HG02870 (cell line): ENCODE measurements around the gene BLMH.
"Not testable (repeated sequence)": the region's sequence is repeated elsewhere in the genome, so short reads cannot be mapped to it uniquely, and the experiment has no call there.

ENCODE experiments used
- ATAC-seq: cut with Tn5 transposase; IDR thresholded peaks from one replicate; pipeline ENCODE4 v1.9.1; 2021; ENCODE audit warnings: mild to moderate bottlenecking, moderate library complexity; ENCODE audit not compliant: unreplicated experiment

BLMH gene

DNA sequence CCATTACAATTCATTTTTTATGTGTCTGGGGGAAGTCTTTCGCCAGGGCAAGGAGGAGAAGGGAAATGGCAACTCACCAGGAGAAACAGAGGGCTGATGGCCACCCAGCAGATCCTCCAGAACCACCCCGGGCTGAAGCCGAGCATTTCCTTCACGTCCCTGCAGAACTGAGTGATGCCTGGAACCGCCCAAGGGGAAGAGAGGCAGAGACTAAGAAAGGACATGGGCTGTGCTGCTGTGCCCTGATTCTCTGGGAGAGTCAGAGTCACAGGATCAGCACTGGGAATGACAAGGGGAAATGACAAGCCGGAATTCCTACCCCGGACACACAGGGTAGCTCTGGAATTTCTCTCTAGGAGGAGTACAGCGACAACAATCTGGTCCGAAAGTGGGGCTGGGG lies 84.1 kb downstream of the BLMH start:
- ATAC-seq: no peak

DNA sequence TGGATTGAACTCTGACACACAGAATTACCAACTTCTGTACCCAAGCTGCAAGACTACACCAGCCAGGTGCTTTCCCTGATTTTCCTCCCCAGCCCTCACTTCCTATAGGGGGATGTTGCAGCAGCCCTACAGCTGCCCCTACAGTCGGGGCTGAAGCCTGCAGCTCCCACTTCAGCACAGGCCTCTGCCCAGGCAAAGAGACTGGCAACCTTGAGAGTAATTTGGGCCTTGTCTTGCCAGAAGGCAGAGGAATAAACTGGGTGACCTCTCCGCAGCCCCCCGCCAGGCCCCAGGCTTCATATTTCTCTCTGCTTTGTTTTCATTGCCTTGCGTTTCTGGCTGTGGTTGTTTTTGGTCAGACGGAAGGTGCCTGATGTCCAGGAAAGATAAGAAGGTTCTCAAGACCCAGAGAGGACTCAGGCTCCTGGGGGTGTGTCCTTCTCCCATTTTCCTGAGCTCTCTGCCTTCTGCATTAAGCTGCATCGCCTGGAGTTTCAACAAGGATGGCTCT lies 88.2 kb downstream of the BLMH start:
- no peak for ATAC-seq

DNA sequence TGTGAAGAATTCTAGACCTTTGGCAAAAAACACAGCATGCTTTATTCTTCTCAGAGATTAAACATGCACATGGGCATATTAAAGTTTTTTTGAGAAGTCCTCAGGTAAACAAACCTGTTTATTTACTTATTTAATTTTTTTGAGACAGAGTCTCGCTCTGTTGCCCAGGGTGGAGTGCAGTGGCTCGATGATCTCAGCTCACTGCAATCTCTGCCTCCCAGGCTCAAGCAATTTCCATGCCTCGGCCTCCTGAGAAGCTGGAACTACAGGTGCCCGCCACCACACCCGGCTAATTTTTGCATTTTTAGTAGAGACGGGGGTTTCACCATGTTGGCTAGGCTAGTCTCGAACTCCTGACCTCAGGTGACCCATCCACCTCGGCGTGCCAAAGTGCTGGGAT lies 91.1 kb downstream of the BLMH start:
- ATAC-seq: not testable (repeated sequence)

- no peak for ATAC-seq
Measured at GRCh38 chr17:30200106-30200505, 91.6 kb downstream of the BLMH start.

GRCh38 chr17:30199600-30199999 lies 92.1 kb downstream of the BLMH start:
- ATAC-seq: no peak
